Measurements from ENCODE around the gene IKBKG. TPM values are rescaled to one million over a fixed set of nuclear protein-coding genes. Genes with fewer than 3 reads are reported as not detected.
"Not testable (repeated sequence)": the region's sequence is repeated elsewhere in the genome, so short reads cannot be mapped to it uniquely, and the experiment has no call there.

IKBKG gene
- 28.2 TPM for polyA plus RNA-seq (2013, experiment 1 of 2; ENCODE audit: insufficient read length)
- polyA plus RNA-seq (2013, experiment 2 of 2; ENCODE audit: insufficient read length): 28.4 TPM

GRCh38 chrX:154547245-154548027, at the start of gene IKBKG:
IKBKG (plus strand) TSS chrX:154547620; CDS start chrX:154552003, 4,383 bp downstream.
- peak; percentile 93 for DNase-seq

GRCh38 chrX:154501423-154501822, 46.0 kb upstream of the IKBKG start:
- DNase-seq: not testable (repeated sequence)

- no peak for DNase-seq
These were observed 45.3 kb upstream of the IKBKG start for GRCh38 chrX:154502098-154502497.

- no peak for DNase-seq
These were observed 44.4 kb upstream of the IKBKG start for GRCh38 chrX:154502989-154503388.

- peak; percentile 53 for DNase-seq
These were observed 41.7 kb upstream of the IKBKG start for GRCh38 chrX:154505734-154506133.

- DNase-seq: no peak
These were observed 40.7 kb upstream of the IKBKG start for GRCh38 chrX:154506483-154507332.

- DNase-seq: no peak
These were observed 39.6 kb upstream of the IKBKG start for GRCh38 chrX:154507673-154508383.

- no peak for DNase-seq
These were observed 39.1 kb upstream of the IKBKG start for GRCh38 chrX:154508384-154508745.

GRCh38 chrX:154509455-154509854, 38.0 kb upstream of the IKBKG start:
- no peak for DNase-seq

GRCh38 chrX:154511761-154512160, 35.7 kb upstream of the IKBKG start:
- DNase-seq: no peak

GRCh38 chrX:154512879-154513553, 34.4 kb upstream of the IKBKG start:
- DNase-seq: no peak

GRCh38 chrX:154513716-154514115, 33.7 kb upstream of the IKBKG start:
- DNase-seq: no peak

- no peak for DNase-seq
These were observed 32.1 kb upstream of the IKBKG start for GRCh38 chrX:154515090-154515965.

- peak; percentile 91 for DNase-seq
These were observed 31.3 kb upstream of the IKBKG start, which contains the start of gene FAM3A for GRCh38 chrX:154515966-154516655. FAM3A (minus strand) TSS chrX:154516232; CDS start chrX:154515772, 460 bp downstream.

- DNase-seq: peak; percentile 28
These were observed 30.7 kb upstream of the IKBKG start for GRCh38 chrX:154516656-154517100.

GRCh38 chrX:154517101-154517781, 30.2 kb upstream of the IKBKG start:
- no peak for DNase-seq

GRCh38 chrX:154519389-154519788, 28.0 kb upstream of the IKBKG start:
- DNase-seq: no peak

GRCh38 chrX:154525606-154526490, 21.6 kb upstream of the IKBKG start:
- DNase-seq: no peak

All from fibroblast of skin of scalp (primary cell).